Keratinocyte (primary cell): ENCODE results near the gene MALRD1.

ENCODE experiments used
- EZH2 ChIP-seq: IDR thresholded peaks from one replicate; pipeline ENCODE4 v1.6.1; 2012; ENCODE audit warnings: inconsistent platforms, mild to moderate bottlenecking, low read length, moderate library complexity
- TF ChIP-seq, protein P1 (sequence below), 3 experiments: IDR thresholded peaks in 1 of 3; conservative IDR thresholded peaks in 1 of 3; optimal IDR thresholded peaks in 1 of 3; 2 replicates in 2 of 3; 3 replicates in 1 of 3; pipeline versions ENCODE3 to v1.5.1; 2011; ENCODE audit warnings: low read length in 3 of 3, mild to moderate bottlenecking in 3 of 3, moderate library complexity in 2 of 3, control low read depth in 1 of 3, inconsistent platforms in 1 of 3; ENCODE audit not compliant: insufficient read depth in 2 of 3; ENCODE audit errors: extremely low read depth in 1 of 3

DNA sequence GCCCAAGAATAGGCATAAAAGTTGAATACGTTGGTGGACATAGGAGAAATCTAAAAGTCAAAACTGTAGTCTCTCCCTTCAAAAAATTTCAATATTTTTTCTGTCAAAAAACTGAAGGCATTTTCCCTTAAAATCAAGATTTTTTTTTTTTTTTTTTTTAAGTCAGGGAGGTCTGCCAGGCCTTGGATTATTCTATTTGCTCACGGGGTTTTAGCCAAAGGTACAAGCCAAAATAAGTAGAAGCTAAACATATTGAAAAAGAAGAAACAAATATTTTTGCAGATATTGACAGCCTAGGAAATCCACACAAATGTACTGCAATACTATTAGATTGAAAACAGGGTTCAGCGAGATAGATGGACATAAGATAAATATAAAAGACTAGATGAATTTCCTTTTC is 577.6 kb downstream of the MALRD1 start:
- TF ChIP-seq, protein P1, sequence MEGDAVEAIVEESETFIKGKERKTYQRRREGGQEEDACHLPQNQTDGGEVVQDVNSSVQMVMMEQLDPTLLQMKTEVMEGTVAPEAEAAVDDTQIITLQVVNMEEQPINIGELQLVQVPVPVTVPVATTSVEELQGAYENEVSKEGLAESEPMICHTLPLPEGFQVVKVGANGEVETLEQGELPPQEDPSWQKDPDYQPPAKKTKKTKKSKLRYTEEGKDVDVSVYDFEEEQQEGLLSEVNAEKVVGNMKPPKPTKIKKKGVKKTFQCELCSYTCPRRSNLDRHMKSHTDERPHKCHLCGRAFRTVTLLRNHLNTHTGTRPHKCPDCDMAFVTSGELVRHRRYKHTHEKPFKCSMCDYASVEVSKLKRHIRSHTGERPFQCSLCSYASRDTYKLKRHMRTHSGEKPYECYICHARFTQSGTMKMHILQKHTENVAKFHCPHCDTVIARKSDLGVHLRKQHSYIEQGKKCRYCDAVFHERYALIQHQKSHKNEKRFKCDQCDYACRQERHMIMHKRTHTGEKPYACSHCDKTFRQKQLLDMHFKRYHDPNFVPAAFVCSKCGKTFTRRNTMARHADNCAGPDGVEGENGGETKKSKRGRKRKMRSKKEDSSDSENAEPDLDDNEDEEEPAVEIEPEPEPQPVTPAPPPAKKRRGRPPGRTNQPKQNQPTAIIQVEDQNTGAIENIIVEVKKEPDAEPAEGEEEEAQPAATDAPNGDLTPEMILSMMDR (optimal IDR thresholded peaks at IDR 0.05 in 1 of 3, IDR thresholded peaks at IDR 0.05 in 1 of 3, conservative IDR thresholded peaks at IDR 0.05 in 1 of 3; ENCODE audit: extremely low read depth in 1 of 3, insufficient read depth in 2 of 3, low read length in 3 of 3), result no peak
- no peak for TF ChIP-seq EZH2
